ENCODE measurements around the gene GFY.

GFY gene, protein sequence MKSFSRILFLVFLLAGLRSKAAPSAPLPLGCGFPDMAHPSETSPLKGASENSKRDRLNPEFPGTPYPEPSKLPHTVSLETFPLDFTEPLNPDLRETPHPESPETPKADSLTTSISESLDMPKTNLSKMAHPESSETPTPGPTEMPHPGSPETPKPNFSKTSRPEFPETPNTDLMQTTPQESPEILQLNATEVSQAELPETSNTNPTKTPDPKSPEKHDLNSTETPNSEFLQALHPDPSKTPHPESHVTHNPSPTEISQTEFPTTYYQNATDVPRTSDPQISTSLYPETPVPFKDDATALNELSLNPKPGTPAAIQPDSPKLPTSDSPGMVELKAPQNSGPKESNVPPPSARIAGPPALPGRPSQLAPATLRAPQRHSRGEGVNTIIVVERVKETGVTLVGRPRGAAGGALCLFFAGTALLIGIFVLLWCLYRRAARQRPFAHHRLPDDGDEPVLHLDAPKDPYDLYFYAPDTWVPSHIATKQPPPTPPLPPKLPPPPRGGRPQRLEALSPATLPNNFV

DNA sequence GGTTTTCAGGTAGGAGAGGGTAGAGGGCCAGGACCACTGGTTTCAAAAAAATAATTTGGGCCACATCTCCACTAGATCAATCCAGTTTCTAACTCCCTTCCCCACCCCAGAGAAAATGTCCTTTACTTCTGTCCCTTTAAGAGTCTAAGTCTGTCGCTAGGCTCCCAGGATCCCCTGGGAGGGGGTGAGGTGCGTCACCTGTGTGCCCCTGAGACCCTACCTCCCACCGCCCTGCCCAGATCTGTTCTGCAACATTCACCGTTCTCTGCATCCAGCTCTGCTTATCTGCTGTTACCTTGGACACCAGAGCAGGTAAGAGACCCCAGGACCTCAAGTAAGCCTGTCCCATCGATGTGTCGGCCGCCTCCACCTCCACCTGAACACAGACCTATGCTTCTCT is at the start of gene GFY:
Gene GFY, plus strand, starts transcription at position 211 of the 400 bp plus-strand sequence. CDS start 1,043 bp downstream, outside the sequence.
- DNase-seq: no peak
- intact Hi-C loops (cut with DNase I): no loop called here

DNA sequence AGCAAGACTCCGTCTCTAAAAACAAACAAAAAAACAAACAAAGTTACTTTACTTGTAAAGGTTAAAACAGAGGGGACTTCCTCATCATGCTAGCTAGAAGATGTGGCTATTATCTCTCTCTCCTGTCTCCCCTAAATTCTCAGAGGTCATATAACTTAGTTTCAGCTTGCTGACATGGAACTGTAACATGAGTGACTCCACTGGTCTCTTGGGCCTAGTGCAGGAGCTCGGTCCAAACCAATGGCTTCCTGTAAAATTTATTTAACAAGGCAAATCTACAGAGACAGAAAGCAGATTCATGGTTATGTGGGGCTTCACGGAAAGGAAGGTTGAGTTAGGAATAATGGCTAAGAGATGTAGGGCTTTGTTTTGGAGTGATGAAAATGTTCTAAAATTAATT is 46.7 kb upstream of the GFY start:
- DNase-seq: no peak
- intact Hi-C loops (cut with DNase I): no loop called here

- intact Hi-C loops (cut with DNase I): no loop called here
- DNase-seq: no peak
Observed at GRCh38 chr19:49380391-49380790, 44.8 kb upstream of the GFY start.

GRCh38 chr19:49382639-49383038 is 42.5 kb upstream of the GFY start:
- no peak for DNase-seq
- intact Hi-C loops (cut with DNase I): no loop called here

GRCh38 chr19:49383599-49383998 is 41.6 kb upstream of the GFY start:
- intact Hi-C loops (cut with DNase I): no loop called here

GRCh38 chr19:49387936-49388372 is 37.2 kb upstream of the GFY start, which contains the start of gene KASH5:
KASH5 (plus strand) TSS chr19:49388249; CDS start chr19:49390884, 2,635 bp downstream.
- DNase-seq: peak in 35 of 42 donors; percentile 3 to 75 (median 48)
- intact Hi-C loops (cut with DNase I): no loop called here

More at GRCh38 chr19:49383599-49383998, 41.6 kb upstream of the GFY start:
- DNase-seq: no peak

GRCh38 chr19:49389406-49389805 is 35.8 kb upstream of the GFY start:
- no peak for DNase-seq
- intact Hi-C loops (cut with DNase I): no loop called here

DNA sequence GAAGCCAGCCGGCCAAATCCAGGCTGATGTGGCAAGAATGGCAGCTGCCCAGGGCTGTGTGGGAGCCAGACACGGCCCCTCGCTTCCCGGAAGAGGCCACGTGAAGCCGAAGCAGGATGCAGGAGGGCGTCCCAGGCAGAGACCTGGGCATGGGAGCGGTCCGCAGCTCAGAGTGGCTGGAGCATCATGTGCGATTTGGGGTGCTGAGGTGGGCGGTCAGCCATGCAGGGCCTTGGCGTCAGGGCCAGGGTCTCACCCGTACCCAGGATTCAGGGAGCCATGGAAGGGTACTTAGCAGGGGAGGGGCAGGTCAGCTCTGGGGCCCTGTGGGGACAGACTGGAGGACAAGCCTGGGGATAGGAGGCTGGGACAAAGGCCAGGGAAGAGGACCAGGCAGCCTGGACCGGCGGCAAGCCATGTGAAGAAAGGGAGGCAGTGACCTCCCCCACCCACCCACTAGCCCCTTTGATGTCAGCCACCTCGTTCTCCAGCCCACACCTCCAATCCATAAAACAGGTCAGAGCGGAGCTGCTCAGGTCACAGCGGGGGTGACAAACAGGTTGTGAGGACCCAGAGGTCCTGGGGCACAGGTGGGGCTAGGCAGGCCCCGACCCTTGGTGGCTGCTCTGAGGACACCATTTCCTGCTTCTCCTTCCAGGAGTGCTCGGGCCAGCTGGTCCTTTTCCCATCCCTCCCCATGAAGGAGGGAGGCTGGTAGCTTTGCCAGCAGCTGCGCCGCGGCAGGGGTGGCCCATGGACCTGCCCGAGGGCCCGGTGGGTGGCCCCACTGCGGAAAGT is 34.9 kb upstream of the GFY start:
- no peak for DNase-seq
- intact Hi-C loops (cut with DNase I): loop anchor here (5.0 kb wide), 1 partner anchor 52 kb away; the partner anchor contains the start of gene SLC17A7

- intact Hi-C loops (cut with DNase I): loop anchor here (5.0 kb wide), 1 partner anchor 51 kb away; the partner anchor contains the start of gene SLC17A7
- DNase-seq: no peak
Observed at GRCh38 chr19:49390929-49391359, 34.2 kb upstream of the GFY start.

GRCh38 chr19:49391581-49392399 is 33.4 kb upstream of the GFY start:
- peak; percentile 50 to 88 (median 76) for DNase-seq
- intact Hi-C loops (cut with DNase I): loop anchor here (5.0 kb wide), 1 partner anchor 51 kb away; the partner anchor contains the start of gene SLC17A7

- intact Hi-C loops (cut with DNase I): loop anchor here (5.0 kb wide), 1 partner anchor 48 kb away; the partner anchor contains the start of gene SLC17A7
- DNase-seq: no peak
Observed at GRCh38 chr19:49393881-49394280, 31.3 kb upstream of the GFY start.

DNA sequence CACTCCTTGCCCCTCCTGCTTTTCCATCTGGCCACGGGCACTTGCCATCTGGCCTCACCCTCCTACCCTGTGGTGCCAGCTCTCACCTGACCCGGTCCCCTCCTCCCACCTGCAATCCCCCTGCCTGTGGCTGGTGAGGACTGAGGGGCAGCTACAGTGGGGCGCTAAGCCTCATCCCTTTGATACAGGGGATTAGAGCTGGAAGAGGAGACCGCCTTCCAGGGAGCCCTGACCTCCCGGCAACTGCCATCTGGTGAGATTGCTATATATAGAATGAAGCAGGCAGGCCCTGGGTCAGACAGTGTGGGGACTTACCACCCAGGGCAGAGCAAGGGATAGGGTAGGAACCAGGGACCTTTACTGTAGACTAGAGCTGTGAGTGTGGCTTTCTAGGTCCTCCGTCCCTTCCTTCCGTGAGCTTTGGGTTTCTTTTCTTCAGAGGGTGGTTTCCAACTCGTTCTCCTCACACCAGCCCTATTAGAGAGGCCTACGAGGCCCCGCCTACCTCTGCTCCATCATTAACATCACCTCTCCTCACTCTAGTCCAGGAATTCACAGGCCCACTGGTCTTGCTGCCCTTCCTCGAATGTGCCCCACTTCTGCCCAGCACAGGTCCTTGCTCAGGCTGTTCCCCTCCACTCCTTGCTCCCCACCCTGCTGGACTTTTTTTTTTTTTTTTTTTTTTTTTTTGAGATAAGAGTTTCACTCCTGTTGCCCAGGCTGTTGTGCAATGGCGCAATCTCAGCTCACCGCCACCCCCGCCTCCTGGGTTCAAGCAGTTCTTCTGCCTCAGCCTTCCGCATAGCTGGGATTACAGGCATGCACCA is 29.4 kb upstream of the GFY start:
- intact Hi-C loops (cut with DNase I): no loop called here
- DNase-seq: no peak

DNA sequence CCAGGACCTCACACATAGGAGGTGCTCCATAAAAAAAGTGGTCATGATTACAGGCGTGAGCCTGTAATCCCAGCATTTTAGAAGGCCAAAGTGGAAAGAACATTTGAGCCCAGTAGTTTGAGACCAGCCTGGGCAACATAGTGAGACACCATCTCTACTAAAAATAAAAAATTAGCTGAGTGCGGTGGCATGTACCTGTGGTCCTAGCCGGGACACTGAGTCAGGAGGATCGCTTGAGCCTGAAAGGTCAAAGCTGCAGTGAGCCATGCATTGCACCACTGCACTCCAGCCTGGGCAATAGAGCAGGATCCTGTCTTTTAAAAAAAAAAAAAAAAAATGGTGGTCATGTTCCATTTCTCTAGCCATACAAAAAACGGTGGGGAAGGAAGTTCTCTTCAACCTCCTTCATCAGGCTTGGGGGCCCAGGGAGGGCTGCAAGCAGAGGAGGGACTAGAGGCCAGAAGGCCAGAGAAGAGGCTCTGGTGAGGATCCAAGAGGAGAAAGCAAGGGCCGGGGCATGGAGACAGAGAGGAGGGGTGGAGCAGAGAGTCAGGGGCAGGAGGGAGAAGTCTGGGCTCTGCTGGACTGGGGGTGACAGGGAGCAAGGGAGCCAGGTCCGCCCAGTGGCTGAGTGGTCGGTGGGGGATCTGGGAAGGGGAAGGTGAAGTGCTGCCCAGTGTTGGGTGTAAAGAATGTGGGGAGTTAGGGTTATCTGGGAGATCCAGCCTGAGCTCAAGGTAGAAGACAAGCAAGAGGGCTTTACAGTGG is 28.3 kb upstream of the GFY start:
- DNase-seq: no peak
- intact Hi-C loops (cut with DNase I): no loop called here

DNA sequence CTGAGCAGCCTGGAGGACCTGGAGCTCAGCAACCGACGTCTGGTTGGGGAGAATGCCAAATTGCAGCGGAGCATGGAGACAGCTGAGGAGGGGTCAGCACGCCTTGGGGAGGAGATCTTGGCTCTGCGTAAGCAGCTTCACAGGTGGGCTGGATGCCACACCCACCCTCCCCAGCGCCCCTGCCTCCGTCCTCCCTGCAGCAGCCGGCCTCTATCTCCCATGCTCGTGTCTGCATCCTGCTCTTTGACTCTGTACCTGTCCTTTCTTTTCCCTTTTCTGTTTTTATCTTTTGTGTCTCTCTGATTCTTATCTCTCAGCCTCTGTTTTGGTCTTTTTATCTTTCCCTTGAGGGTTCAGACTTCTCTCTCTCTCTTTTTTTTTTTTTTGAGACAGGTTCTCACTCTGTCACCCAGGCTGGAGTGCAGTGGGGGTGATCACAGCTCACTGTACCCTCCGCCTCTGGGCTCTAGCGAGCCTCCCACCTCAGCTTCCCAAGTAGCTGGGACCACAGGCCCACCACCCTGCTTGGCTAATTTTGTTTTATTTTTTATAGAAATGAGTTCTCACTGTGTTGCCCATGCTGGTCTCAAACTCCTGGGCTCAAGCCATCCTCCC is 27.1 kb upstream of the GFY start:
- intact Hi-C loops (cut with DNase I): no loop called here

GRCh38 chr19:49398931-49399330 is 26.3 kb upstream of the GFY start:
- intact Hi-C loops (cut with DNase I): no loop called here
- no peak for DNase-seq

More for the DNA sequence above, 27.1 kb upstream of the GFY start:
- no peak for DNase-seq

GRCh38 chr19:49400029-49400428 is 25.2 kb upstream of the GFY start:
- DNase-seq: no peak
- intact Hi-C loops (cut with DNase I): no loop called here
